ENCODE data around the gene NCEH1. TPM values are rescaled to one million over a fixed set of nuclear protein-coding genes. Genes with fewer than 3 reads are reported as not detected.
"Not testable (repeated sequence)": the region's sequence is repeated elsewhere in the genome, so short reads cannot be mapped to it uniquely, and the experiment has no call there.

The NCEH1 gene
- total RNA-seq, 2 donors from 2014 or later: 7.1 to 22.7 TPM

- Histone ChIP-seq H3K9me3 (no peaks in the 10 kb centered on the region), H3K36me3 (no peaks in the 10 kb centered on the region), H3K4me3 (no peak overlapping the region), H3K4me1 (ENCODE audit: control insufficient read depth in 1 of 2, low read depth in 2 of 2) (peaks cover 10 to 16% of the 10 kb centered on the region in 2 donors), H3K27me3 (replicated peaks; ENCODE audit: insufficient read depth) (no peaks in the 10 kb centered on the region), H3K27ac (peak overlapping the region in 1 of 2 donors; percentile 14)
- DNase-seq (ENCODE audit: low spot score): no peak
- TF ChIP-seq CTCF (IDR thresholded peaks at IDR 0.05): no peak
- ATAC-seq (ENCODE audit: insufficient number of reproducible peaks, low FRiP score, low read depth): no peak
Measured at GRCh38 chr3:172596394-172596706, 114.5 kb downstream of the NCEH1 start.

- H3K27ac ChIP-seq: peak overlapping the region in 1 of 2 donors; percentile 14
- peak overlapping the region; percentile 58 for H3K4me3 ChIP-seq
- ATAC-seq (ENCODE audit: insufficient number of reproducible peaks, low FRiP score, low read depth) (peak; percentile 51), DNase-seq (ENCODE audit: low spot score) (no peak)
- peaks cover 10 to 16% of the 10 kb centered on the region in 2 donors for H3K4me1 ChIP-seq (ENCODE audit: control insufficient read depth in 1 of 2, low read depth in 2 of 2)
- no peaks in the 10 kb centered on the region for H3K27me3 ChIP-seq (replicated peaks; ENCODE audit: insufficient read depth)
- peak; percentile 69 for TF ChIP-seq CTCF (IDR thresholded peaks at IDR 0.05)
- H3K9me3 ChIP-seq: no peaks in the 10 kb centered on the region
- no peaks in the 10 kb centered on the region for H3K36me3 ChIP-seq
Measured at GRCh38 chr3:172595664-172596393, 115.0 kb downstream of the NCEH1 start.

- not testable (repeated sequence) for ATAC-seq (ENCODE audit: insufficient number of reproducible peaks, low FRiP score, low read depth); H3K27me3 ChIP-seq (replicated peaks; ENCODE audit: insufficient read depth); H3K9me3 ChIP-seq; H3K36me3 ChIP-seq; DNase-seq (ENCODE audit: low spot score)
- peak overlapping the region in 1 of 2 donors; percentile 30 for H3K27ac ChIP-seq
- peak overlapping the region; percentile 38 for H3K4me3 ChIP-seq
- H3K4me1 ChIP-seq (ENCODE audit: control insufficient read depth in 1 of 2, low read depth in 2 of 2): peaks cover 10 to 16% of the 10 kb centered on the region in 2 donors
Measured at GRCh38 chr3:172594900-172595663, 115.8 kb downstream of the NCEH1 start.

GRCh38 chr3:172592898-172593669 lies 117.8 kb downstream of the NCEH1 start:
- H3K4me3 ChIP-seq: no peak overlapping the region
- H3K27ac ChIP-seq: no peak overlapping the region
- H3K9me3 ChIP-seq: no peaks in the 10 kb centered on the region
- ATAC-seq (ENCODE audit: insufficient number of reproducible peaks, low FRiP score, low read depth) (no peak), DNase-seq (ENCODE audit: low spot score) (no peak)
- no peaks in the 10 kb centered on the region for H3K36me3 ChIP-seq
- H3K4me1 ChIP-seq (ENCODE audit: control insufficient read depth in 1 of 2, low read depth in 2 of 2): peaks cover 10 to 16% of the 10 kb centered on the region in 2 donors
- TF ChIP-seq CTCF (IDR thresholded peaks at IDR 0.05): no peak
- H3K27me3 ChIP-seq (replicated peaks; ENCODE audit: insufficient read depth): no peaks in the 10 kb centered on the region

- no peak for TF ChIP-seq CTCF (IDR thresholded peaks at IDR 0.05)
- no peak overlapping the region for H3K27ac ChIP-seq
- H3K4me1 ChIP-seq (ENCODE audit: control insufficient read depth in 1 of 2, low read depth in 2 of 2): peaks cover 10 to 16% of the 10 kb centered on the region in 2 donors
- H3K27me3 ChIP-seq (replicated peaks; ENCODE audit: insufficient read depth): no peaks in the 10 kb centered on the region
- ATAC-seq (ENCODE audit: insufficient number of reproducible peaks, low FRiP score, low read depth) (no peak), DNase-seq (ENCODE audit: low spot score) (no peak)
- H3K36me3 ChIP-seq: no peaks in the 10 kb centered on the region
- H3K4me3 ChIP-seq: no peak overlapping the region
- no peaks in the 10 kb centered on the region for H3K9me3 ChIP-seq
Measured at GRCh38 chr3:172591876-172592771, 118.7 kb downstream of the NCEH1 start.
